Measurements from ENCODE around the gene GHR.

DNA sequence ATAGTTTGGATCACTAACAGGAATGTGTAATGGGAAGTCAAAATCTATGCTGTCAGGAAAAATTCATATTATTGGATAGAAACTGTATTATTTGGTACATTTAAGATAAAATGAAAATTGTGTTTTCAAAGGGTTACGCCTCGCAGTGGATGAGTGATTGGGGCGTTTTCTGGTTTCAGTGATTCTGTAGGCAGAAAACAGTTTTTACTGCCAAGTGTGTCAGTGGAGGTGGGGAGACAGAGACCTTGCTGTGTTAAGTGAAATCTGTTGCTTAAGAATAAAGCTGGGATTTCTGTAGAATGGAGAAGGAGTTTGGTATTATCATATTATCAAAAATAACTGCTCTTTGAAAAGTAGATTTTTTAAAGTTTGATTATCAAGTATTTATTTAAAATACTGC, 69.7 kb downstream of the GHR start:
- TF ChIP-seq YY1 (IDR thresholded peaks at IDR 0.05; ENCODE audit: insufficient read depth, insufficient read length) (no peak), ZNF274 (IDR thresholded peaks at IDR 0.05; ENCODE audit: low read depth, low read length) (no peak)

Measured in NT2/D1 (cell line).